Measurements from ENCODE around the gene GRK2. TPM values are rescaled to one million over a fixed set of nuclear protein-coding genes. Genes with fewer than 3 reads are reported as not detected.

The GRK2 gene
- total and polyA plus RNA-seq, 2 of the 13 experiments (the other 11 are each of a cell fraction or from before 2014, with no cell fraction given): 31.3 to 42.4 TPM

GRCh38 chr11:67303132-67303834, 37.0 kb downstream of the GRK2 start, which contains the start of gene SSH3 (continued):
- peak; percentile 44; the same call in 1 of the 2 replicates for TF ChIP-seq ZGPAT (CRISPR knock-in tag; IDR thresholded peaks at IDR 0.05)
- TF ChIP-seq ZNF451 (CRISPR knock-in tag; IDR thresholded peaks at IDR 0.05): peak; percentile 77; the same call in 1 of the 2 replicates
- TF ChIP-seq AKAP8 (CRISPR knock-in tag; IDR thresholded peaks at IDR 0.05): peak; percentile 64
- peak; percentile 73 for TF ChIP-seq RBFOX2 (IDR thresholded peaks at IDR 0.05; ENCODE audit: low read depth, low read length)
- peak; percentile 79 for TF ChIP-seq ARID4A (CRISPR knock-in tag; IDR thresholded peaks at IDR 0.05; ENCODE audit: borderline replicate concordance)
- peak; percentile 41; the same call in 1 of the 2 replicates for TF ChIP-seq PHF20 (CRISPR knock-in tag; IDR thresholded peaks at IDR 0.05)
- TF ChIP-seq JDP2 (CRISPR knock-in tag; IDR thresholded peaks at IDR 0.05; ENCODE audit: borderline replicate concordance): no peak
- TF ChIP-seq SATB2 (CRISPR knock-in tag; IDR thresholded peaks at IDR 0.05): 0 out of 2 replicates have a peak, but pooled peaks have one; percentile 37
- peak; percentile 78 for TF ChIP-seq KDM2A (CRISPR knock-in tag; IDR thresholded peaks at IDR 0.05; ENCODE audit: borderline replicate concordance, low read depth)
- peak; percentile 78 for TF ChIP-seq ZSCAN21 (CRISPR knock-in tag; IDR thresholded peaks at IDR 0.05; ENCODE audit: borderline replicate concordance)
- peak; percentile 23; the same call in 1 of the 2 replicates for TF ChIP-seq ZMAT3 (CRISPR knock-in tag; conservative IDR thresholded peaks at IDR 0.05)
- TF ChIP-seq MTF1 (CRISPR knock-in tag; IDR thresholded peaks at IDR 0.05): peak; percentile 1; the same call in 1 of the 2 replicates
- TF ChIP-seq ZNF414 (CRISPR knock-in tag; IDR thresholded peaks at IDR 0.05): peak; percentile 35; the same call in 1 of the 2 replicates
- 0 out of 2 replicates have a peak, but pooled peaks have one; percentile 35 for TF ChIP-seq WIZ (CRISPR knock-in tag; IDR thresholded peaks at IDR 0.05)
- 0 out of 2 replicates have a peak, but pooled peaks have one; percentile 18 for TF ChIP-seq ZNF468 (CRISPR knock-in tag; IDR thresholded peaks at IDR 0.05)
- no peak for TF ChIP-seq LCORL (IDR thresholded peaks at IDR 0.05)
- peak; percentile 32; the same call in 1 of the 2 replicates for TF ChIP-seq LCORL (CRISPR knock-in tag; IDR thresholded peaks at IDR 0.05)
- TF ChIP-seq ZNF598 (CRISPR knock-in tag; IDR thresholded peaks at IDR 0.05; ENCODE audit: borderline replicate concordance): peak; percentile 56; the same call in 1 of the 2 replicates
- peak; percentile 94 for TF ChIP-seq AGO2 (optimal IDR thresholded peaks at IDR 0.05; ENCODE audit: low read depth, low read length)
- peak; percentile 68 for TF ChIP-seq PATZ1 (CRISPR knock-in tag; IDR thresholded peaks at IDR 0.05)
- TF ChIP-seq ZNF768 (CRISPR knock-in tag; IDR thresholded peaks at IDR 0.05): peak; percentile 5

Data from HepG2 (cell line).